Gastroesophageal sphincter (tissue), 4 donors: ENCODE data around the gene TMPRSS9. TPM values are rescaled to one million over a fixed set of nuclear protein-coding genes. Genes with fewer than 3 reads are reported as not detected.

ENCODE experiments used
- ATAC-seq: fragments of 150-250 bp; one replicate; pipeline ENCODE4 v1.9.1; 2016; ENCODE audit warnings: mild to moderate bottlenecking, moderate library complexity
- H3K27ac ChIP-seq, 4 donors: fragments of 200-600 bp; sonication (generic) in 3 of 4; 1 replicate in 3 of 4; 2 replicates in 1 of 4; pipeline ENCODE4 v1.5.1; 2016 to 2019
- H3K27me3 ChIP-seq: fragments of 200-600 bp; sonication (generic); one replicate; pipeline ENCODE4 v1.5.1; 2019
- H3K36me3 ChIP-seq, 2 donors: fragments of 200-600 bp; sonication (generic); one replicate each; pipeline ENCODE4 v1.5.1; 2019; ENCODE audit warnings: control low read depth in 1 of 2
- H3K4me1 ChIP-seq, 3 donors: fragments of 200-600 bp; sonication (generic); 1 replicate in 2 of 3; 2 replicates in 1 of 3; pipeline ENCODE4 v1.5.1; 2016 to 2019; ENCODE audit warnings: control low read depth in 2 of 3
- H3K4me3 ChIP-seq, 2 donors: fragments of 200-600 bp; sonication (generic); one replicate each; pipeline ENCODE4 v1.5.1; 2019; ENCODE audit warnings: mild to moderate bottlenecking in 1 of 2, moderate library complexity in 1 of 2
- H3K9me3 ChIP-seq, 3 donors: fragments of 200-600 bp; sonication (generic); one replicate each; pipeline ENCODE4 v1.5.1; 2017 to 2019; ENCODE audit warnings: control low read depth in 2 of 3
- EP300 ChIP-seq: sonication (generic); formaldehyde crosslinking; IDR thresholded peaks from one replicate; pipeline ENCODE4 v1.6.1; 2017; ENCODE audit warnings: antibody characterized with exemption, mild to moderate bottlenecking
- POLR2A ChIP-seq, 2 donors: fragments of 450-650 bp; IDR thresholded peaks; one replicate each; pipeline ENCODE4 v1.6.1; 2017; ENCODE audit warnings: antibody characterized with exemption in 2 of 2, mild to moderate bottlenecking in 2 of 2, moderate library complexity in 1 of 2
- POLR2AphosphoS5 ChIP-seq: sonication (generic); formaldehyde crosslinking; IDR thresholded peaks from one replicate; pipeline ENCODE4 v1.6.1; 2017; ENCODE audit warnings: antibody characterized with exemption
- WGBS, 2 donors: methylation state at CpG; one replicate each; pipeline ENCODE4 v1.1.5; 2018; ENCODE audit warnings: low coverage in 1 of 2; 5-methylcytosine and 5-hydroxymethylcytosine counted together
- total RNA-seq, 4 donors: library from RNA; depleted of rRNA; stranded (reverse); fragments of >200 nt; gene quantifications; one replicate each; pipeline ENCODE4 v1.1.0, GENCODE V29; 2016
- TF ChIP-seq, protein P1 (sequence below), 4 experiments: fragments of 200-600 bp in 2 of 4; fragments of 450-650 bp in 2 of 4; sonication (generic) in 1 of 4; IDR thresholded peaks; one replicate each; pipeline ENCODE4 v1.5.1; 2017 to 2019; ENCODE audit warnings: antibody characterized with exemption in 4 of 4, mild to moderate bottlenecking in 2 of 4, moderate library complexity in 2 of 4

The TMPRSS9 gene
- total RNA-seq, 4 donors from 2014 or later, result 0.54 TPM; not detected in 3

DNA sequence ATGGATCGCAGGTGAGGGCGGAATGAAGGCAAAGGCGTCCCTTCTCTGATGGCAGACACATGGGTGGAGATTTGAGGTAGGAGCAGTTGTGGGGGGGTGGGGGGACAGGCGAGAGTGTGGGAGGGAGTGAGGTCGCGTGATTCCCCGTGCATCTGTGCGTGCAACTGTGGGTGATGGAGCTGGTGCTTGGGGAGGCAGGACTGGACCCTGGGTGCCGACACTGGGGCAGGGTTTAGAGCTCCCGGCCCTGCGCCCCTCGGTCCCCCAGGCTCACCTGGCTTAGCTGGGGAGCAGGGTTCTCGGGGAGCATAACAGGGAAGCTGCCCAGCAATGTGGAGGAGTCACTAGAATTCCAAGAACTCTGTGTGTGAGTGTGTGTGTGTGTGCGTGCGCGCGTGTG lies 3.4 kb downstream of the TMPRSS9 start:
- no peak overlapping the region for H3K27ac ChIP-seq
- WGBS, 2 donors, result 73% methylated on average over 8 of the region's 17 CpGs; no CpG with 5 or more reads in 1 of the 2 donors
- peaks cover 0 to 11% (median 0%) of the 10 kb centered on the region in 3 donors for H3K4me1 ChIP-seq
- no peak for ATAC-seq
- H3K4me3 ChIP-seq, result no peak overlapping the region
- H3K27me3 ChIP-seq, result peaks cover 80% of the 10 kb centered on the region
- no peaks in the 10 kb centered on the region for H3K36me3 ChIP-seq
- TF ChIP-seq EP300, result no peak
- no peak for TF ChIP-seq POLR2AphosphoS5
- no peak for TF ChIP-seq POLR2A (IDR thresholded peaks at IDR 0.05)
- TF ChIP-seq, protein P1, sequence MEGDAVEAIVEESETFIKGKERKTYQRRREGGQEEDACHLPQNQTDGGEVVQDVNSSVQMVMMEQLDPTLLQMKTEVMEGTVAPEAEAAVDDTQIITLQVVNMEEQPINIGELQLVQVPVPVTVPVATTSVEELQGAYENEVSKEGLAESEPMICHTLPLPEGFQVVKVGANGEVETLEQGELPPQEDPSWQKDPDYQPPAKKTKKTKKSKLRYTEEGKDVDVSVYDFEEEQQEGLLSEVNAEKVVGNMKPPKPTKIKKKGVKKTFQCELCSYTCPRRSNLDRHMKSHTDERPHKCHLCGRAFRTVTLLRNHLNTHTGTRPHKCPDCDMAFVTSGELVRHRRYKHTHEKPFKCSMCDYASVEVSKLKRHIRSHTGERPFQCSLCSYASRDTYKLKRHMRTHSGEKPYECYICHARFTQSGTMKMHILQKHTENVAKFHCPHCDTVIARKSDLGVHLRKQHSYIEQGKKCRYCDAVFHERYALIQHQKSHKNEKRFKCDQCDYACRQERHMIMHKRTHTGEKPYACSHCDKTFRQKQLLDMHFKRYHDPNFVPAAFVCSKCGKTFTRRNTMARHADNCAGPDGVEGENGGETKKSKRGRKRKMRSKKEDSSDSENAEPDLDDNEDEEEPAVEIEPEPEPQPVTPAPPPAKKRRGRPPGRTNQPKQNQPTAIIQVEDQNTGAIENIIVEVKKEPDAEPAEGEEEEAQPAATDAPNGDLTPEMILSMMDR (IDR thresholded peaks at IDR 0.05), result no peak
- no peaks in the 10 kb centered on the region for H3K9me3 ChIP-seq

DNA sequence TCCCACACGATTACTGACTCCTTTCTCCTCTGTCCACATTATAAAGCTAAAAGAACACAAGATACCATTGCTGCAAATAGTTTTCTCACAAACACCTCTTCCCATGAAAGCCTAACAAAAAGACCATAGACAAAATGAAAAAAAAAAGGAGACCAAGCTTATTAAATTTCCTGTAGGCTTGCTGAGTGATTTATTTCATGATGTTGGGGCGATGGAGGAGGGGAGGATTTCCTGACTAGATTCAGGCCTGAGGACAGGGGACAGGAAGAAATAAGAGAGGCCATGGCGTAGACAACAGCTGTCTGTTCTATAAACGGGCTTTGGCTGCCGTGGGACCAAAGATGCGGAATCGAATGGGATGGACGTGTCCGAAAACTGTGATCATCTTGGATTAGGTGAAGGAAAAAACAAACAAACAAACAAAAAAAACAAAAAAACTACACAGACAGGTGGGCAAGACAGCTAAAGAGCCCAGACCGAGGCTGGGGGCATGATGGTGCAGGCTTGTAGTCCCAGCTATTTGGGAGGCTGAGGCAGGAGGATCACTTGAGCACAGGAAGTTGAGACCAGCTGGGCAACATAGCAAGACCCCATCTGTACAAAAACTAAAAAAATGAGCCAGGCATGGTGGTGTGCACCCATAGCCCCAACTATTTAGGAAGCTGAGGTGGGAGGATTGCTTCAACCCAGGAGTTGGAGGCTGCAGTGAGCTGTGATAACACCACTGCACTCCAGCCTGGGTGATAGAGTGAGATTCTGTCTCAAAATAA lies 5.3 kb downstream of the TMPRSS9 start:
- H3K9me3 ChIP-seq, result peaks cover 0 to 6% (median 0%) of the 10 kb centered on the region in 3 donors
- no peak for ATAC-seq
- no peak overlapping the region for H3K4me3 ChIP-seq
- no peak overlapping the region for H3K27ac ChIP-seq
- H3K36me3 ChIP-seq, result no peaks in the 10 kb centered on the region
- WGBS, 2 donors, result 50 to 56% methylated on average over 1 to 10 of the region's 10 CpGs
- peaks cover 0 to 7% (median 0%) of the 10 kb centered on the region in 3 donors for H3K4me1 ChIP-seq
- TF ChIP-seq POLR2AphosphoS5 (no peak), POLR2A (IDR thresholded peaks at IDR 0.05) (no peak), EP300 (no peak)
- TF ChIP-seq, protein P1 (IDR thresholded peaks at IDR 0.05), result no peak
- H3K27me3 ChIP-seq, result peaks cover 90% of the 10 kb centered on the region

DNA sequence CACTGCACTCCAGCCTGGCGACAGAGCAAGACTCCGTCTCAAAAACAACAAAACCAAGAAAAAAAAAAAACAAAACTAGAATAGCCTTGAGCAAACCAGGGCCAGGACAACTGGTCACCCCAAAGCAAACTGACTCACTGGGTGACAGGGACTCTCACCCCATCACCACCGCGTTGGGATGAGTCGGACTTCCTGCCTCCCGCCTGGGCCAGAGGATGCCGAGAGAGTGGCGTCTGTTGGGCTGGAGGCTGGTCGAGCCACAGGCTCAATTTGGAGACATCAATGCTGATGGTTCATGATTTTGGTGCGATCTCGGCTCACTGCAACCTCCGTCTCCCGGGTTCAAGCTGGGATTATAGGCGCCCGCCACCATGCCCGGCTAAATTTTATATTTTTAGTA lies 11.6 kb downstream of the TMPRSS9 start:
- H3K27ac ChIP-seq, result no peak overlapping the region
- no peak overlapping the region for H3K4me3 ChIP-seq
- H3K4me1 ChIP-seq, result no peaks in the 10 kb centered on the region
- peaks cover 74% of the 10 kb centered on the region for H3K27me3 ChIP-seq
- H3K36me3 ChIP-seq, result no peaks in the 10 kb centered on the region
- TF ChIP-seq POLR2AphosphoS5 (no peak), EP300 (no peak), POLR2A (IDR thresholded peaks at IDR 0.05) (no peak)
- TF ChIP-seq, protein P1 (IDR thresholded peaks at IDR 0.05), result no peak
- WGBS, 2 donors, result 66 to 76% methylated on average over 3 to 10 of the region's 16 CpGs
- H3K9me3 ChIP-seq, result peaks cover 0 to 6% (median 0%) of the 10 kb centered on the region in 3 donors
- no peak for ATAC-seq

DNA sequence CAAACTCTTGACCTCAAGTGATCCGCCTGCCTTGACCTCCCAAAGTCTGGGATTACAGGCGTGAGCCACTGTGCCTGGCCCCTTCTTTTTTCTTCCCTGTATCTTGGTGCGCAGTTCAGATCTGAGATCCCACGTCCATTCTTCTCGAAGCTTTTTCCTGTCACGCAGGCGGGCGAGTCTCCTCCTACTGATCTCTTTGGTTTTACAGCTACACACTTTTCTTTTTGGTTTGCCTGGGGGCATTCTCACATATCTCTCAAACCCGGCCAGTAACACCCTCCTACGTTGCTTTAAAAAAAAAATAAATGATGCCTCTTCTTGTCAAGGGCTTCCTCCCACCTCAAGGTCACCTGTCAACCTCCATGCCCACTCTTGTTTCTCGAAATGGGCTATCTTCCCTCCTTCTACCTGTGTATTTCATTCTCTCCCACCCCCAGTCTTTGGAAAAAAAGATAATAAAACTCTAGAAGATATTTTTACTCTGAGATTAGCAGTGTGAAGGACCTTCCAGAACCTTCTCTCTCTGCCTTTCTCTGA lies 12.1 kb downstream of the TMPRSS9 start:
- no peak for ATAC-seq
- WGBS, 2 donors, result 31 to 44% methylated on average over 2 to 11 of the region's 11 CpGs
- H3K27me3 ChIP-seq, result peaks cover 73% of the 10 kb centered on the region
- no peaks in the 10 kb centered on the region for H3K36me3 ChIP-seq
- H3K27ac ChIP-seq, result no peak overlapping the region
- H3K4me1 ChIP-seq, result no peaks in the 10 kb centered on the region
- TF ChIP-seq POLR2AphosphoS5, result no peak
- TF ChIP-seq EP300, result no peak
- TF ChIP-seq, protein P1 (IDR thresholded peaks at IDR 0.05), result no peak
- no peak for TF ChIP-seq POLR2A (IDR thresholded peaks at IDR 0.05)
- no peak overlapping the region for H3K4me3 ChIP-seq
- peaks cover 0 to 6% (median 0%) of the 10 kb centered on the region in 3 donors for H3K9me3 ChIP-seq

DNA sequence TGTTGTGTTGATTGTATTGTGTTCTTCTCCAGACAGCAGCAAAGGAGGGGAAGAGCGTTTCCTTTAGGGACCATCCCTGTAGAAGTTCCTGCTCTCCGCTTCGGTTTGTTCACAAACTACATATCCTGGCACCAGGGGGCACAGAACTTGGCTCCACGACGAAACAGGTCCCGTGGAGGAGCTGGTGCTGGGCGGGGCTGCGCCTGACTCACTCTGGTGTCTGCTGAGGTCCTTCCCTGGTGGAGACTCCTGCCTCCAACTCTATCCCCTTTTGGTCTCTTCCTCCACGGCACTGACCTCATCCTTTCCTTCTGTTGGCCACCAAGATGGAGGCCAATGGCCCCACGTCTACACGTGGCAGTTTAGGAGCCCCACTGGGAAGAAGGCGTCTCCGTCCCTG lies 14.7 kb downstream of the TMPRSS9 start:
- no peak for ATAC-seq
- H3K27ac ChIP-seq, result no peak overlapping the region
- no peaks in the 10 kb centered on the region for H3K4me1 ChIP-seq
- 73 to 81% methylated on average over 3 of the region's 13 CpGs for WGBS, 2 donors
- TF ChIP-seq EP300, result no peak
- TF ChIP-seq, protein P1 (IDR thresholded peaks at IDR 0.05), result no peak
- TF ChIP-seq POLR2AphosphoS5, result no peak
- TF ChIP-seq POLR2A (IDR thresholded peaks at IDR 0.05), result no peak
- peaks cover 55% of the 10 kb centered on the region for H3K27me3 ChIP-seq
- no peaks in the 10 kb centered on the region for H3K36me3 ChIP-seq
- no peak overlapping the region for H3K4me3 ChIP-seq
- peaks cover 0 to 3% (median 0%) of the 10 kb centered on the region in 3 donors for H3K9me3 ChIP-seq
